Activated CD4-positive, alpha-beta memory T cell treated with anti-CD3 and anti-CD28 coated beads, Interleukin-2, amount 10 ng/mL, durations not matched to agents 7 days and 5 days (primary cell): ENCODE data around the gene ZNF800. TPM values are rescaled to one million over a fixed set of nuclear protein-coding genes. Genes with fewer than 3 reads are reported as not detected.
"Not testable (repeated sequence)": the region's sequence is repeated elsewhere in the genome, so short reads cannot be mapped to it uniquely, and the experiment has no call there.

Source experiments
- CTCF ChIA-PET: fragments of 350-600 bp; sonication (Branson Sonifier 250); formaldehyde crosslinking; loops from one replicate; lab custom pipeline; 2021; ENCODE audit warnings: antibody characterized with exemption, inconsistent platforms; lab: Charles Lee
- POLR2A ChIA-PET: fragments of 350-600 bp; sonication (Branson Sonifier 250); formaldehyde crosslinking; loops from one replicate; lab custom pipeline; 2021; ENCODE audit warnings: antibody characterized with exemption; lab: Charles Lee
- DNase-seq: peaks from one replicate; pipeline ENCODE4 v3.0.0-alpha.2; 2020
- H3K27ac Mint-ChIP-seq: one replicate; pipeline ENCODE4 v1.8.0; 2021; ENCODE audit warnings: mild to moderate bottlenecking, mixed read lengths
- H3K27me3 Mint-ChIP-seq: one replicate; pipeline ENCODE4 v1.8.0; 2021; ENCODE audit warnings: mixed read lengths
- H3K36me3 Mint-ChIP-seq: one replicate; pipeline ENCODE4 v1.8.0; 2021; ENCODE audit warnings: low read depth, mixed read lengths
- H3K4me1 Mint-ChIP-seq: one replicate; pipeline ENCODE4 v1.8.0; 2021; ENCODE audit warnings: mixed read lengths
- H3K4me3 Mint-ChIP-seq: one replicate; pipeline ENCODE4 v1.8.0; 2021; ENCODE audit warnings: mild to moderate bottlenecking, mixed read lengths
- H3K9me3 Mint-ChIP-seq: one replicate; pipeline ENCODE4 v1.8.0; 2021; ENCODE audit warnings: mixed read lengths
- total RNA-seq, 2 experiments: library from RNA; stranded (reverse); gene quantifications; one replicate each; pipeline ENCODE4 v1.2.3, GENCODE V29; 2021

Gene ZNF800, protein sequence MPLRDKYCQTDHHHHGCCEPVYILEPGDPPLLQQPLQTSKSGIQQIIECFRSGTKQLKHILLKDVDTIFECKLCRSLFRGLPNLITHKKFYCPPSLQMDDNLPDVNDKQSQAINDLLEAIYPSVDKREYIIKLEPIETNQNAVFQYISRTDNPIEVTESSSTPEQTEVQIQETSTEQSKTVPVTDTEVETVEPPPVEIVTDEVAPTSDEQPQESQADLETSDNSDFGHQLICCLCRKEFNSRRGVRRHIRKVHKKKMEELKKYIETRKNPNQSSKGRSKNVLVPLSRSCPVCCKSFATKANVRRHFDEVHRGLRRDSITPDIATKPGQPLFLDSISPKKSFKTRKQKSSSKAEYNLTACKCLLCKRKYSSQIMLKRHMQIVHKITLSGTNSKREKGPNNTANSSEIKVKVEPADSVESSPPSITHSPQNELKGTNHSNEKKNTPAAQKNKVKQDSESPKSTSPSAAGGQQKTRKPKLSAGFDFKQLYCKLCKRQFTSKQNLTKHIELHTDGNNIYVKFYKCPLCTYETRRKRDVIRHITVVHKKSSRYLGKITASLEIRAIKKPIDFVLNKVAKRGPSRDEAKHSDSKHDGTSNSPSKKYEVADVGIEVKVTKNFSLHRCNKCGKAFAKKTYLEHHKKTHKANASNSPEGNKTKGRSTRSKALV
- total RNA-seq = 10 to 100 TPM; 37.2 to 38.0 TPM

DNA sequence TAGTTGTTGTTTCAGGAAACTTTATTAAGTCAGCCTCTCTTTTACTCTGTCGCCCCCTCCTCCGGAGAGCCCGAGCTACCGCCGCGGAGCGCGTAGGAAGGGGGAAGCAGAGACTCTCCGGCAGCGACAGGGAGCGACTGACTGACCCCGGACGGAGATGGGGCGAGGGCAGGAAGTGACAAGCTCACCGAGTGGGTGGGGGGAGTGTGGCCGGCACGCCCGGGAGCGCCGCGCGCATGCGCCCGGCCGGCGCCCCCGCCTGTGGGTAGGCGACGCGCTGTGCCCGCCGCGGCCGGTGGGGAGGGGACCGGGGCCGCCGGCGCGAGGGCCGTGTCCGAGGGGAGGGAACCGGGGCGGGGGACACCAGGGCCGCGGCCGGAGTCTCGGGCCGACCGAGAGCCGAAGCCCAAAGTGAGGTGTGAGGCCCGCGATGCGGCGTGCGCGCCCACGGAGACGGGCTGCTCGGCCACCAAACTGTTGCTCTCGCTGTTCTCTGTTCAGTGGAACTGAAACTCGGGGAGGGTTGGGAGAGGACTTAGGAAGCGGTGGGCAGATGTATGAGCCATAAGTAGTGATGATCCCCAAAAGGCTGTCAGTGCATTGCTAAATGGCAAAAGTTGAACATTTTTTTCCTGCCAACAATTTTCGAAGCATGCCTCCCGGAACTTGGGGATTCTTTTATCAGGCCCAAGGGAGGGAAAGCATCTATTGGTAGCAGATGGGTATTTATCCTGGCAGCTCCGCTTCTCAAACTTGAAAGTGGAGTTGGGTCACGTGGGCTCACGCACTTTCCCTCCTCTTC, at the start of gene ZNF800:
ZNF800 (minus strand) TSS at position 143 of the 802 bp plus-strand sequence. CDS start 1,151 bp downstream, outside the sequence.
- Mint-ChIP-seq H3K27ac (peak within 1 kb of the TSS; percentile 98), H3K27me3 (no peaks in the 10 kb centered on the region), H3K4me1 (peaks cover 56% of the 10 kb centered on the region), H3K9me3 (no peaks in the 10 kb centered on the region), H3K4me3 (peak within 1 kb of the TSS; percentile 99), H3K36me3 (peaks cover 38% of the 10 kb centered on the region)
- ChIA-PET CTCF (interaction anchor here (0.7 to 3.7 kb wide), 8 partner anchors 12 to 55 kb away, joined by 3 to 16 read pairs (median 4); no protein-coding TSS in a partner anchor), POLR2A (interaction anchor here (0.6 to 4.0 kb wide), 27 partner anchors 10 to 451 kb away, joined by 3 to 48 read pairs (median 9); partner anchors contain the start of genes ARF5, GCC1 and SND1)
- peak; percentile 88 for DNase-seq

DNA sequence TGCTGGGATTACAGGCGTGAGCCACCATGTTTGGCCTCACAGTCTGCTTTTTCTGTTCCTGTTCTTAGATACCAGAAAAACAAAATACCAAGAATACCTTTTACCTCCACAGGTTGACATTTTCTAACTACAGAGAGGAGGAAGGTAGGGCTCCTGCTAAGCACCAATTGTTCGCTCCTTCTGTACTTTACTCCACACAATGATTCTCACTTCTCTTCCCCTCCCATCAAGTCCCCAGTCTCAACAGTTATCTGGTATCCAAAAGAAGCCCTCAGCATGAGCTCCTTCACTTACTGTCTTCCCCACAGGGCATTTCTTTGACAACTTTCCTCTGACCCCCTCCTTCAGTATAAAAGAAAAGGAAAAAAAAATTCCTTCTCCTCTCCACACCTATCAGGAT, 47.7 kb upstream of the ZNF800 start:
- peaks cover 21% of the 10 kb centered on the region for H3K27me3 Mint-ChIP-seq
- no peak overlapping the region for H3K4me3 Mint-ChIP-seq
- CTCF ChIA-PET = no interaction called here
- DNase-seq = no peak
- no peaks in the 10 kb centered on the region for H3K4me1 Mint-ChIP-seq
- no peaks in the 10 kb centered on the region for H3K9me3 Mint-ChIP-seq
- POLR2A ChIA-PET = no interaction called here
- H3K27ac Mint-ChIP-seq = no peak overlapping the region
- no peaks in the 10 kb centered on the region for H3K36me3 Mint-ChIP-seq

DNA sequence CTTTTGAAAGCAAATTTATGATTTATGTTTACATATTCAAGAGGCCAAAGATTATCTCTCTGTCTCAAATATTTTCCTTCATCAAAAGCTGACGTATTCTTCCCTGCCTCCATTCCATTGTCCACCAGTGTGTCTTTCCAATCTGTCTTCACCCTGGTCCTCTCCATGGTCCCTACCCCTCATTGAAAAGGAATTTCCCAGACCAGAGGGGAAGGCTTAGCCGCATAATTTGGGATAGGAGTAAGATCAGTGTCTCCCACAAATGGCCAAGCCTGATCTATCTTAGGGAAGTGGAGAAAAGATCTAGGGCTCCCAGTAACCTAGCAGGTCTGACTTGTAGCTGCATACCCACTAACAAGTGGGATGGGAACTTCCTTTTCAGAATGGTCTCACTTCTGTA, 46.3 kb upstream of the ZNF800 start:
- no peaks in the 10 kb centered on the region for H3K4me1 Mint-ChIP-seq
- H3K27ac Mint-ChIP-seq = no peak overlapping the region
- DNase-seq = no peak
- H3K36me3 Mint-ChIP-seq = no peaks in the 10 kb centered on the region
- H3K27me3 Mint-ChIP-seq = peaks cover 19% of the 10 kb centered on the region
- ChIA-PET POLR2A (no interaction called here), CTCF (no interaction called here)
- H3K4me3 Mint-ChIP-seq = no peak overlapping the region
- H3K9me3 Mint-ChIP-seq = no peaks in the 10 kb centered on the region

DNA sequence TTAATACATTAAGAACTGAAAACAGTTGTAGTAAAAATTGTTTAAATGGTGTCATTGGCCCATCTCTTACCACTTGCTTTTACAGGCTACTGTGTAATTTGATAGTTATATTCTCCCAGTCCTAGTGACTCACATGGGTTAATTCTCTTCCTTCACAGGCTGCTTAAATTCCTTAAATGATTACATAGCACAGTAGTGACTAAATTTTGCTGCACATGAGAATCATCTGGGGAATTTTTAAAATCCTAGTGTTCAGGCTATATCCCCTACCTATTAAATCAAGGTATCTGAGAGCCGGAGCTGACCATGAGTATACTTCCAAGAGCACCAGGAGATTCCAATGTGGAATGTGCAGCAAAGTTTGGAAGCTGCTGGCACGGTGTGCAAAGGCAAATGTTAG, 45.3 kb upstream of the ZNF800 start:
- no peak overlapping the region for H3K27ac Mint-ChIP-seq

DNA sequence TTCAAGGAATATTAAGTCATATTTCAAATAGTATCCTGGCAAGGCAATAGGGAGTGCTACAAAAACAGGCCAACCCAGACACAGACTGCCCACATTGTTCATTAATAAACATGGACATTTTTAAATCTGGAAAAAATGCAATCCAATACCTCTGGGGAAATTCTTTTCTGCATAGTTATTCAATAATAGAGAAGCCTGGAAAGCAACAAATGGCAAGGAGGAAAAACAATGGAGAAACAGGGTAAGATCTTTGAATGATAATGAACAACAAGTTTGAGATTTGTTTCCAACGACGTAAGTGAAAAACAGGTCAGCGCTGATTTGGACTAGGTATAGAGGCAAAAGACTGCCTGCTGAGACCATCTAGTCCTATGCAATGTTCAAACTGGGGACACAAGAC, 44.7 kb upstream of the ZNF800 start:
- ChIA-PET POLR2A (no interaction called here), CTCF (no interaction called here)
- Mint-ChIP-seq H3K36me3 (no peaks in the 10 kb centered on the region), H3K4me3 (no peak overlapping the region), H3K27ac (no peak overlapping the region), H3K27me3 (peaks cover 12% of the 10 kb centered on the region), H3K4me1 (no peaks in the 10 kb centered on the region), H3K9me3 (no peaks in the 10 kb centered on the region)
- DNase-seq = no peak

More for the DNA sequence above, 45.3 kb upstream of the ZNF800 start:
- Mint-ChIP-seq H3K9me3 (no peaks in the 10 kb centered on the region), H3K36me3 (no peaks in the 10 kb centered on the region), H3K4me1 (no peaks in the 10 kb centered on the region), H3K27me3 (peaks cover 17% of the 10 kb centered on the region), H3K4me3 (no peak overlapping the region)
- POLR2A ChIA-PET = no interaction called here
- CTCF ChIA-PET = no interaction called here
- DNase-seq = no peak

DNA sequence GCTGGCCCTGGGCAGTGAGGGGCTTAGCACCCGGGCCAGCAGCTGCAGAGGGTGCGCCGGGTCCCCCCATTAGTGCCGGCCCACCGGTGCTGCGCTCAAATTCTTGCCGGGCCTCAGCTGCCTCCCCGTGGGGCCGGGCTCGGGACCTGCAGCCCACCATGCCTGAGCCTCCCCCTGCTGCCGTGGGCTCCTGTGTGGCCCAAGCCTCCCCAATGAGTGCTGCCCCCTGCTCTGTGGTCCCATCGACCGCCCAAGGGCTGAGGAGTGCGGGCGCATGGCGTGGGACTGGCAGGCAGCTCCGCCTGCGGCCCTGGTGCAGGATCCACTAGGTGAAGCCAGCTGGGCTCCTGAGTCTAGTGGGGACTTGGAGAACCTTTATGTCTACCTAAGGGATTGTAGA, 36.8 kb upstream of the ZNF800 start:
- DNase-seq, H3K27me3 Mint-ChIP-seq, H3K36me3 Mint-ChIP-seq, H3K9me3 Mint-ChIP-seq, H3K4me3 Mint-ChIP-seq, CTCF ChIA-PET, POLR2A ChIA-PET, H3K27ac Mint-ChIP-seq, H3K4me1 Mint-ChIP-seq: not testable (repeated sequence)

DNA sequence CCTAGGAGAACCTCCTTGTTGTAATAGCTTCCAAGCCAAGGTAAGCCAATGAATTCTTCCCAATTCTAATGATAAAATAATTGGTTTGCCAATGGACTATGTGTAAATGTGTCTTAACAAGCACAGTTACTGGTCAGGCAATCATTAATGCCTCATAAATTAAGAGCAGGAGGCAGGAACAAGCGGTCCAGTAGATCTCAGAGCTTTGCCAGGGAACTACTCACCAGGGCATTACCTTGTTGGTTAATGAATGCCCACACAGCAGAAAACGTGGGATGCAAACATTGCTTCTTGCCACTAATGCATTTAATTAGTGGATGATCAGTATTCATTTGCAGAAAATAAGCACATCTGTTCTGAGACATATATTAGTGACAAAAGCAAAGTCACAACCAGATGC, 26.7 kb upstream of the ZNF800 start:
- POLR2A ChIA-PET = no interaction called here
- Mint-ChIP-seq H3K4me1 (peaks cover 24% of the 10 kb centered on the region), H3K36me3 (peaks cover 6% of the 10 kb centered on the region), H3K9me3 (peaks cover 3% of the 10 kb centered on the region), H3K27me3 (peaks cover 9% of the 10 kb centered on the region), H3K4me3 (no peak overlapping the region), H3K27ac (no peak overlapping the region)
- CTCF ChIA-PET = no interaction called here
- no peak for DNase-seq

DNA sequence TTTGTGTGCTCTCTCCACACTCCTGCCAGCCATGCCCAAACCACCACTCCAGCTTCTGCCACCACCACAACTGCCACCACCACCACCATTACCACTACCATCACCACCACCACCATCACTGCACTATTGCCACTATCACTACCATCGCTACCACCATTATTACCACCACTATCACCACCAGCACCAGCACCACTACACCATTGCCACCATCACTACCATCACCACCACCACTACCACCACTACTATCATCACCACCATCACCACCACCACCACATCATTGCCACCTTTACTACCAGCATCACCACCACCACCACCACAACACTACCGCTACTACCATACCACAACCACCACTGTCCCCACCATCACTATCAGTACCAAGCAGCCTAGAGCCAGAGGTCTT, 26.0 kb upstream of the ZNF800 start:
- no peak overlapping the region for H3K27ac Mint-ChIP-seq
- no peak for DNase-seq
- H3K4me1 Mint-ChIP-seq = peaks cover 32% of the 10 kb centered on the region
- H3K27me3 Mint-ChIP-seq = peaks cover 6% of the 10 kb centered on the region
- H3K36me3 Mint-ChIP-seq = peaks cover 6% of the 10 kb centered on the region
- H3K4me3 Mint-ChIP-seq = no peak overlapping the region
- POLR2A ChIA-PET = no interaction called here
- H3K9me3 Mint-ChIP-seq = peaks cover 3% of the 10 kb centered on the region
- CTCF ChIA-PET = no interaction called here

DNA sequence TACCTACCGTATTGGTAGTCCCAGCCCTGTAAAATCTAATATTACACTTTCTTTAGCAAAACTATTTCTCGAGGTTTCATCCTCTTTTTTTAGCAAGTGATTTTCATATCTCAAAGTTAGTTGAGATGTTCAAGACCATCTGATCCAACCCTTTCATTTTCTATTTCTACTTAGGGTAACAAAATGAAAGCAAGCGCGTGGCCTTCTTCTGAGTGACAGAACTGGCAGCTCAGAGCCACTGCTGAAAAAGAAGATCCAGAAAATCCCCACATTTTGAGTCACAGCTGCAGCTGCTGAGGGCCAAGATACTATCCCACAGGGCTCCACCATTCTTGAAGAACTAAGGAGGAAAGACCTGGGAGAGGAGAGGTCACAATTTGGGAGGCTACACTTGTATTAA, 24.8 kb upstream of the ZNF800 start:
- ChIA-PET CTCF (interaction anchor here (1.1 kb wide), 1 partner anchor 25 kb away, joined by 4 read pairs; the partner anchor contains the start of gene ZNF800), POLR2A (interaction anchor here (1.3 kb wide), 1 partner anchor 25 kb away, joined by 12 read pairs; the partner anchor contains the start of gene ZNF800)
- Mint-ChIP-seq H3K9me3 (peaks cover 3% of the 10 kb centered on the region), H3K4me3 (no peak overlapping the region), H3K4me1 (peaks cover 36% of the 10 kb centered on the region), H3K27me3 (peaks cover 2% of the 10 kb centered on the region), H3K27ac (no peak overlapping the region), H3K36me3 (peaks cover 6% of the 10 kb centered on the region)
- DNase-seq = no peak

DNA sequence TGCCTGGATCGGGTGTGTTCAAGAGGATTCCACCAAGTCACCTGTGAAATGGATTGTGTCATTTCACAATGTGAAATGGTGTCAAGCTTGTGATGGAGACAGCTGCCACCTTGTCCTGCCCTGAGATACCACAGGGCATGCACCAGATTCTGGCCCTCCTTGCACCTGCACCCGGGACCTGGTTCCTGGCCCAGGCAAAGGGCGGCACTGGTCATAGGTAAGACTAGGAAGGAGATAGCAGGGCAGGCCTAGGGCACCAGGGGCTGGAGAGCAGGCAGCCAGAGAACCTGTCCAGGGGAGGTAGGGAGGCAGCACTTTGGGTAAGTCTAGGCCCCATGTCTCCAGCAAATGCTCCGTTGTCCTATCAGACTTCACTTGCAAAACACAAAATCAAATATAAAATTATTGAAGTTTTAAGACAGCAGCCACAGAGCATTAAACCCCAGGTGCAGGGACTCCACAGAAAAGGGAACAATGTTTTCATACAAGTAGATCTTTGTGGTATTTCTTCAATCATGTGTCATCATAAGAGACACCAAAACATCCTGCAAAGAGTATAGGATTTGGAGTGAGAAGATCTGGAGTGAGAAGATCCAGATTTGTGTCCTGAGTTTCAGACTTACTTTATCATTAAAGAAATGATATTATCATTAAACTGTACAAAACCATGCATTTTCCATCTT, 22.7 kb upstream of the ZNF800 start:
- CTCF ChIA-PET = interaction anchor here (1.2 to 1.8 kb wide), 3 partner anchors 22 to 32 kb away, joined by 3 to 6 read pairs (median 6); partner anchors contain the start of gene ZNF800
- H3K27ac Mint-ChIP-seq = no peak overlapping the region
- POLR2A ChIA-PET = interaction anchor here (1.0 to 3.0 kb wide), 2 partner anchors 24 to 67 kb away, joined by 3 to 48 read pairs; partner anchors contain the start of gene ZNF800
- H3K9me3 Mint-ChIP-seq = peaks cover 3% of the 10 kb centered on the region
- DNase-seq = no peak
- no peak overlapping the region for H3K4me3 Mint-ChIP-seq
- peaks cover 36% of the 10 kb centered on the region for H3K4me1 Mint-ChIP-seq
- peaks cover 14% of the 10 kb centered on the region for H3K27me3 Mint-ChIP-seq
- peaks cover 6% of the 10 kb centered on the region for H3K36me3 Mint-ChIP-seq

DNA sequence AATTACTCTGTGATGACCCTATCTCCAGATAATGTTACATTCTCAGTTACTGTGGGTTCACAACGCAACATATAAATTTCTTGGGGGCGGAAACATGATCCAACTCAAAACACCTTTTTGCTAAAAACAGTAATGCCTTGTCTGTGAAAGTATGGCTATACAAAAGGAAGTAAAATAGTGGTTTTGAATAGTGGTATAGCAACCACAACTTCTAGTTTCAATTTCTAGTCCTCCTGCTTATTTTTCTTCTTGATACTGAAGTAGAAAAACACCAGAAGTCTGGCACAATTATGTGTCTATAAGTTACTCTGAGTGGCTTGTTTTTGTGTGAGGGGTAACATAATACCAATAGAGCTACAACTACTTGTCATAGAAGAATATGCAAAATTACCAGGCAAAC, 21.5 kb upstream of the ZNF800 start:
- Mint-ChIP-seq H3K9me3 (peaks cover 3% of the 10 kb centered on the region), H3K4me1 (peaks cover 33% of the 10 kb centered on the region), H3K27ac (peak overlapping the region; percentile 81), H3K27me3 (peaks cover 14% of the 10 kb centered on the region), H3K4me3 (peak overlapping the region; percentile 8), H3K36me3 (peaks cover 6% of the 10 kb centered on the region)
- ChIA-PET CTCF (interaction anchor here (1.0 to 1.8 kb wide), 4 partner anchors 21 to 66 kb away, joined by 3 to 6 read pairs (median 4); partner anchors contain the start of gene ZNF800), POLR2A (interaction anchor here (1.0 to 3.0 kb wide), 3 partner anchors 20 to 66 kb away, joined by 3 to 48 read pairs (median 3); partner anchors contain the start of gene ZNF800)
- DNase-seq = no peak

DNA sequence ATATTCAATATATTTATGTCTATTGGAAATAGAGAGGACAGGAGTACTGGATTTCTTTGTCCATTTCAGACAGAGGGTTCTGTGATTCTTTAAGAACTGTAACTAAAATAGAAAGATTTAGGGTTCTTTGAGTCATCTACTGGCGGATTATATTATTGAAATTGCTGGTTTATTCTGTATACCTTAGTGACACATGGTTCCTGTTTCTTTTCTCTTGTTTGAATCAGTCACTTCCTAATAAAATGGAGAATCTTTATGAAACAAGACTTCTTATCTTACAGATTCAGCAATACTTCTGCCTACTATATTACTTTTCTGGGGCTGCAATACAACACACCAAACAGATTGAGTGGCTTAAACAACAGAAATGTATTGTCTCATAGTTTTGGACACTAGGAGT, 20.8 kb upstream of the ZNF800 start:
- H3K27ac Mint-ChIP-seq = peak overlapping the region; percentile 81
- H3K27me3 Mint-ChIP-seq = peaks cover 14% of the 10 kb centered on the region
- H3K4me3 Mint-ChIP-seq = no peak overlapping the region

More for the DNA sequence above, 20.8 kb upstream of the ZNF800 start:
- ChIA-PET POLR2A (interaction anchor here (3.0 kb wide), 1 partner anchor 22 kb away, joined by 48 read pairs; the partner anchor contains the start of gene ZNF800), CTCF (interaction anchor here (1.8 kb wide), 1 partner anchor 34 kb away, joined by 6 read pairs; no protein-coding TSS in a partner anchor)
- H3K36me3 Mint-ChIP-seq = peaks cover 2% of the 10 kb centered on the region
- H3K4me1 Mint-ChIP-seq = peaks cover 30% of the 10 kb centered on the region
- DNase-seq = no peak
- H3K9me3 Mint-ChIP-seq = no peaks in the 10 kb centered on the region
